HEK293T (cell line): ENCODE data around the gene FBLN2.

Experiments
- CTCF ChIA-PET: fragments of 350-600 bp; formaldehyde crosslinking; extraction: SDS; loops from one replicate; lab custom pipeline; 2021; ENCODE audit warnings: antibody characterized with exemption, inconsistent platforms; lab: Yijun Ruan, JAX
- POLR2A ChIA-PET: fragments of 350-600 bp; formaldehyde crosslinking; extraction: SDS; loops from one replicate; lab custom pipeline; 2020; ENCODE audit warnings: antibody characterized with exemption, inconsistent platforms; lab: Yijun Ruan, JAX
- DNase-seq: peaks from one replicate; pipeline ENCODE4 v3.0.0; 2012; ENCODE audit warnings: mixed read lengths; ENCODE audit errors: extremely low spot score
- ARNT ChIP-seq: fragments of 450-650 bp; IDR thresholded peaks from 2 replicates; pipeline ENCODE4 v1.6.1; 2017; ENCODE audit warnings: mild to moderate bottlenecking
- BHLHE40 ChIP-seq: fragments of 450-650 bp; IDR thresholded peaks from 2 replicates; pipeline ENCODE4 v1.6.1; 2016; ENCODE audit warnings: mild to moderate bottlenecking, moderate library complexity, borderline replicate concordance
- CTBP1 ChIP-seq: fragments of 450-650 bp; IDR thresholded peaks from 2 replicates; pipeline ENCODE4 v1.6.1; 2016; ENCODE audit warnings: borderline replicate concordance
- ELF4 ChIP-seq: fragments of 450-650 bp; IDR thresholded peaks from 2 replicates; pipeline ENCODE4 v1.6.1; 2017; ENCODE audit warnings: antibody characterized with exemption
- FOXA1 ChIP-seq: fragments of 450-650 bp; IDR thresholded peaks from 2 replicates; pipeline ENCODE4 v1.6.1; 2016; ENCODE audit warnings: mild to moderate bottlenecking
- FOXK2 ChIP-seq: fragments of 450-650 bp; IDR thresholded peaks from 2 replicates; pipeline ENCODE4 v1.6.1; 2016; ENCODE audit warnings: mild to moderate bottlenecking
- FOXM1 ChIP-seq: fragments of 450-650 bp; IDR thresholded peaks from 2 replicates; pipeline ENCODE4 v1.6.1; 2017; ENCODE audit warnings: mild to moderate bottlenecking, borderline replicate concordance
- HDGF ChIP-seq: fragments of 450-650 bp; IDR thresholded peaks from 2 replicates; pipeline ENCODE4 v1.6.1; 2017; ENCODE audit warnings: antibody characterized with exemption, borderline replicate concordance
- L3MBTL2 ChIP-seq: fragments of 450-650 bp; conservative IDR thresholded peaks from 2 replicates; pipeline ENCODE4 v1.6.1; 2016; ENCODE audit warnings: mild to moderate bottlenecking
- LEF1 ChIP-seq: fragments of 450-650 bp; IDR thresholded peaks from 2 replicates; pipeline ENCODE4 v1.6.1; 2017; ENCODE audit warnings: mild to moderate bottlenecking, borderline replicate concordance
- NFRKB ChIP-seq: fragments of 450-650 bp; IDR thresholded peaks from 2 replicates; pipeline ENCODE4 v1.6.1; 2016; ENCODE audit warnings: mild to moderate bottlenecking, moderate library complexity
- PKNOX1 ChIP-seq: fragments of 450-650 bp; IDR thresholded peaks from 2 replicates; pipeline ENCODE4 v1.6.1; 2016
- SP1 ChIP-seq: fragments of 450-650 bp; IDR thresholded peaks from 2 replicates; pipeline ENCODE4 v1.6.1; 2017
- SUZ12 ChIP-seq: fragments of 450-650 bp; IDR thresholded peaks from 2 replicates; pipeline ENCODE4 v1.6.1; 2016; ENCODE audit warnings: mild to moderate bottlenecking
- TARDBP ChIP-seq: fragments of 450-650 bp; IDR thresholded peaks from 2 replicates; pipeline ENCODE4 v1.6.1; 2016
- ZNF384 ChIP-seq: fragments of 450-650 bp; IDR thresholded peaks from 2 replicates; pipeline ENCODE4 v1.6.1; 2016

The FBLN2 gene

GRCh38 chr3:13666781-13667709, 118.1 kb downstream of the FBLN2 start:
- DNase-seq: no peak
- ChIA-PET CTCF (interaction anchor here (1.2 kb wide), 1 partner anchor 219 kb away, joined by 3 read pairs; no protein-coding TSS in a partner anchor), POLR2A (no interaction called here)

GRCh38 chr3:13668136-13668535, 119.2 kb downstream of the FBLN2 start:
- DNase-seq: no peak
- TF ChIP-seq PKNOX1: no peak
- TF ChIP-seq CTBP1: no peak
- TF ChIP-seq ELF4: no peak
- TF ChIP-seq FOXA1: no peak
- no peak for TF ChIP-seq TARDBP
- TF ChIP-seq FOXM1: no peak
- POLR2A ChIA-PET: no interaction called here
- CTCF ChIA-PET: interaction anchor here (3.5 kb wide), 1 partner anchor 11 kb away, joined by 13 read pairs; no protein-coding TSS in a partner anchor

More at GRCh38 chr3:13666781-13667709, 118.1 kb downstream of the FBLN2 start:
- no peak for TF ChIP-seq L3MBTL2
- no peak for TF ChIP-seq FOXA1
- TF ChIP-seq CTBP1: no peak
- TF ChIP-seq ZNF384: no peak
- TF ChIP-seq BHLHE40: no peak
- no peak for TF ChIP-seq ELF4
- TF ChIP-seq NFRKB: no peak
- no peak for TF ChIP-seq PKNOX1
- no peak for TF ChIP-seq SP1
- no peak for TF ChIP-seq FOXK2
- TF ChIP-seq ARNT: no peak
- no peak for TF ChIP-seq SUZ12
- no peak for TF ChIP-seq LEF1
- TF ChIP-seq HDGF: no peak
- no peak for TF ChIP-seq FOXM1
- TF ChIP-seq TARDBP: no peak

- DNase-seq: no peak
- no peak for TF ChIP-seq ARNT
- TF ChIP-seq CTBP1: no peak
- TF ChIP-seq SP1: no peak
- no peak for TF ChIP-seq ELF4
- TF ChIP-seq NFRKB: no peak
- TF ChIP-seq BHLHE40: no peak
- no peak for TF ChIP-seq LEF1
- no peak for TF ChIP-seq L3MBTL2
- TF ChIP-seq PKNOX1: no peak
- no peak for TF ChIP-seq HDGF
- TF ChIP-seq FOXA1: no peak
- CTCF ChIA-PET: interaction anchor here (3.5 kb wide), 1 partner anchor 12 kb away, joined by 13 read pairs; no protein-coding TSS in a partner anchor
- POLR2A ChIA-PET: no interaction called here
These were observed 120.5 kb downstream of the FBLN2 start for GRCh38 chr3:13669457-13669856.

- TF ChIP-seq CTBP1 (no peak), L3MBTL2 (no peak), ELF4 (no peak), BHLHE40 (no peak), FOXA1 (no peak), TARDBP (no peak), ZNF384 (no peak), NFRKB (no peak), FOXM1 (no peak), LEF1 (no peak), ARNT (no peak), SUZ12 (no peak), FOXK2 (no peak), SP1 (no peak), PKNOX1 (no peak)
- CTCF ChIA-PET: interaction anchor here (1.0 to 3.5 kb wide), 2 partner anchors 13 to 16 kb away, joined by 4 to 13 read pairs; no protein-coding TSS in a partner anchor
- DNase-seq: no peak
- POLR2A ChIA-PET: no interaction called here
These were observed 121.4 kb downstream of the FBLN2 start for GRCh38 chr3:13670292-13670691.

- TF ChIP-seq ARNT (no peak), BHLHE40 (no peak)
- ChIA-PET POLR2A (no interaction called here), CTCF (interaction anchor here (0.7 to 3.5 kb wide), 2 partner anchors 14 to 214 kb away, joined by 3 to 13 read pairs; no protein-coding TSS in a partner anchor)
- no peak for DNase-seq
These were observed 122.7 kb downstream of the FBLN2 start for GRCh38 chr3:13671482-13672233.
